Stimulated activated CD4-positive, alpha-beta T cell treated with anti-CD3 and anti-CD28 coated beads, Interleukin-4, amount 100 ng/mL, for 1 hour (primary cell): ENCODE results near the gene BRF1.
A peak's percentile ranks its signal among the peaks of the same experiment; 100 is the strongest.

ENCODE experiments used
- DNase-seq: peaks from one replicate; pipeline ENCODE4 v3.0.0-alpha.2; 2020

Gene BRF1

DNA sequence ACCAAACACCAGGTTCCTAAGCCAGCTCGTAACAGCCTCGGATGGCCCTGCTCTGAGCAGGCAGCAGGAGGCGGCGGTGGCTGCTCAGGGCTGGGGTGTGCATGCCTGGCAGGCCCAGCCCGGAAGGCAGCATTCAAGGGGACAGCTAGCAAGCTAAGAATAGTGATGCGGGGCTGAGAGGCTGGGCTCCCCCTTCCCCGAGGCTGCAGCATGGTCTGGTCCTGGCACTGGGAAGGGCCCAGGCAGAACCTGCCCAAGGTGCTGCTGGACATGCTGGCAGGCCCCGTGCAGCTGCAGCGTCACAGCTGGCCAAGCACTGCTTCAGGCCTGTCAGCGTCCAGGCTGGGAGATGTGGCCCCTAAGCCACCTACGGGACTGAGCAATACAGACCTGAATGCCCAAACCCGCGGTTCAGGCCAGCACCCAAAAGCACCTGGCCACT is 93.3 kb downstream of the BRF1 start:
- no peak for DNase-seq

GRCh38 chr14:105206873-105207272 is 93.9 kb downstream of the BRF1 start:
- no peak for DNase-seq

DNA sequence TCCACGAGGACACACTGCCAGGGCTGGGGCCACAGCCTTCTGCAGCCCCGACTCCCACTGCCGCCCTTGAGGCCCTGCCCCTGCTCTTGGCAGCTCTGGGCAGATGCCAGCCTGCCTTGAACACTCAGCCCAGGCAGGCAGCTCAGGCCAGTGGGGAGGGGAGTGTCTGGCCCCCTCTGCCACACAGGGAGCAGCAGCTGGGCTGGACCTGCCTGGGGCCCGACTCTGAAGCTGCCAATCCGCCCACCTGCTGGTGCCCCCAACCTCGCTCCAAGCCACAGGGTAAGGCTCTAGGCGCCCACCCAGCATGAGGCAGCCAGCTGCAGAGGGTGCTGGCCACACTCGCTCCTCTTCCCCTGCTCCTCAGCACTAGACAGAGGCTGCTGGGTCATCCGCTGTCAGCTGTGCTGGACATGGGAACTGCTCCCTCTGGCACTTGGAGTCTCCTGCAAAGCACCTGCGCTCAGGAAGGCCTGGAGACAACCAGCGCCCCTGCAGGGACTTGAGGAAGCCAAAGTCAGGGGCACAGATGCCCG is 95.1 kb downstream of the BRF1 start:
- DNase-seq = no peak

DNA sequence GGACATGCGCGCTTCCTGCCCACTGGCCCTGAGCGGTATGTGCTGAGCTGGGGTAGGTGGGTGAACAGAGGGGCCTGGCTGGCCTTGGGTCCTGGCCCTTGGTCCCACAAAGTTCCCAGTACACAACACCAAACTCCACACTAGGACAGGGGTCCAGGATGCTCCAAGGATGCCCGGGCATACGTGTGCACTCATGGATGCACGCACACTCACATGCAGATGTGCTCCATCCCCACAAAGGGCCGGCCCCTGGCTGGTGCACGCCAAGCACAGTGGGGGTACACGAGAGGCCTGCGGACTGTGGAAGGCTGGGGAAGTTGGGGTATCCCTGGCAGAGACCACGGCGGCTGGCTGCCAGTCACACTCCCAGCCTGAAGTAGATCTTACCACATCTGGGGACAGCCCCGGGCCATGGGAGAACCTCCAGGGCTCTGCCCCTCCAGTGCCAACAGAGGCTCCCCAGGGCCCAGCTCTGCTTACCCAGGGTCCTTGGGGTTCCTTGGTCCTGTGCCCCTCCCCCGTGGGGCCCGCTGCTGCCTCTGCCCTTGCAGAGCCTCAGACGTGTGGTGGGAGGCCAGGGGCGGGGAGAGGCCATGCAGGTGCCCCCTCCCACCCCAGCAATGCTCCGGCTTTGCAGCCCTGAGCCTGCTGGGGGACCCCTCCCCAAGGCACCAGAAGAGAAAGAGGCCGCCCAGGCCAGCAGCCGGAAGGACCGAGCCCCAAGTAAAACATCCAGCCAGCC is 95.7 kb downstream of the BRF1 start:
- no peak for DNase-seq

- DNase-seq = no peak
Measured at GRCh38 chr14:105204206-105204930, 96.4 kb downstream of the BRF1 start.

GRCh38 chr14:105203701-105204100 is 97.1 kb downstream of the BRF1 start:
- DNase-seq = no peak

GRCh38 chr14:105203057-105203531 is 97.7 kb downstream of the BRF1 start:
- peak; percentile 64 for DNase-seq

GRCh38 chr14:105201925-105202513 is 98.8 kb downstream of the BRF1 start:
- DNase-seq = no peak

- no peak for DNase-seq
Measured at GRCh38 chr14:105201156-105201924, 99.5 kb downstream of the BRF1 start.

DNA sequence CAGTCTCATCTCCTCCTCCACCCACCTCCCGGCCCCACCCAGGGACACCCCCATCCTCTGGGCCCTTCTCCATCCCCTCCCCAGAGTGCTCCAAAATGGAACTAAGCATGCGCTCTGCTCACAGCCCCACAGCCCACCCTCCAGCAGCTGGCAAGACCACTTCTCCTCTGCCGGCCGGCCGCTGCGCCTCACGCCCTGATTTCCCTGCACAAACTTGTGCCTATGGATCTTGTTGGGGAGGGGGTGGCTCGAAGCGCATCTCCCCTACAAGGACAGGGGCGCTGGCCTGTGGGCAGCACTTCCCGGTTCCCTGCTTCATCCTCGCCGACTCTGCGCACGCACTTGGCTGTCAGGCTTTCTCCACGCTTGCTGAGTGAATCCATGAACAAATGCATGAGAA is 100.2 kb downstream of the BRF1 start:
- no peak for DNase-seq

- no peak for DNase-seq
Measured at GRCh38 chr14:105200074-105200473, 100.7 kb downstream of the BRF1 start.

GRCh38 chr14:105199093-105199492 is 101.7 kb downstream of the BRF1 start:
- DNase-seq = no peak

- no peak for DNase-seq
Measured at GRCh38 chr14:105198588-105198987, 102.2 kb downstream of the BRF1 start.

- DNase-seq = no peak
Measured at GRCh38 chr14:105197211-105197641, 103.6 kb downstream of the BRF1 start.

GRCh38 chr14:105196265-105196960 is 104.4 kb downstream of the BRF1 start:
- DNase-seq = no peak

GRCh38 chr14:105195522-105196264 is 105.1 kb downstream of the BRF1 start:
- no peak for DNase-seq

DNA sequence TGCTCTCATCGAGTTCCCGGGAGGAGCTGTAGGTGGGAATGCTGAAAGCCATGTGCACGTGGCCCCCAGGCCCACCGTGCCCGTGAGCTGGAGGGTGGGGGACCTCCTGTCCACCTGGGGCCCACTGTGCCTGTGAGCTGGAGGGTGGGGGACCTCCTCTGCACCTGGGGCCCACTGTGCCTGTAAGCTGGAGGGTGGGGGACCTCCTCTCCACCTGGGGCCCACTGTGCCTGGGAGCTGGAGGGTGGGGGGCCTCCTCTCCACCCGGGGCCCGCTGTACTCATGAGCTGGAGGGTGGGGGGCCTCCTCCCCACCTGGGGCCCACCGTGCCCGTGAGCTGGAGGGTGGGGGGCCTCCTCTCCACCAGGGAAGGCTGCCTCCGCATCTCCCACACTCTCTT is 105.8 kb downstream of the BRF1 start:
- DNase-seq = no peak

DNA sequence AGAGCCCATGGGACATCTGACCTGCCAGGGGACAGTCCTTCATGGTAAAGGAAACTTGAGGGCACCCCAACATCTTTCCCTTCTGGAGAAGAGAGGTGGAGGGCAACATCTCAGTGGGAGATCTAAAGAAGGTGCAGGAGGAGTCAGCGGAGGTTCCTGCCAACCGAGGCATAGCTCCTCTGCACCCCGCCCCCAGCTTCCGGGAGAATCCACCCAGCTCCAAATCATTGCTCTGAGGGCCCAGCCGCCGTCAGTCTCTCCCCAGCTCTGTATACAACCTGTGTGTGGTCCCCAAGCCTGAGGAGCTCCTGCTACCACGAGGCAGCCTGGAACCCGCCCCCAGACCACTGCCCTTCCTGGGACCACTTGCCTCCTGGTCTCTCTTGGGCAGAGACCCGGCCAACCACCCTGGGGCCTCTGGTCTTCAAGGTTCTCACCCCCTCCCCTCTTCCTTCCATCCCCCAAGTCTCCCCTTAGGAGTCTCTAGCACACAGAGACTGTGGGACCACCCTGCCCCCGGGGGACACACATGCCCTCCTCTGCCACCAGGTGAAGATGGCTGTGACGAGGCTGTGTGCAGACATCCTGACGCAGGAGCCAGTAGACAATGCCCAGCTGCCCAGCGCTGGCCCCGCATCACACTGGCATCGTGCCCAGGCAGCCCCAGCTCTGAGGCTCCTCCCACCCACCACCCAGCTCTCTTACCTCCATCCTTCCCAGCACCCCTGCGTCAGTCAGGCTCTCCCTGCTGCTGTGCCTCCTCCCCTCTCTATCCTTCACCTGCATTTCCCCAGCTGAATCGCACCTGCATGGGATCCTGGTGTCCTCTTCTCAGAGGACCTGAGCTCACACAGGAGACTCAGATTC is 106.7 kb downstream of the BRF1 start:
- DNase-seq = peak; percentile 33

DNA sequence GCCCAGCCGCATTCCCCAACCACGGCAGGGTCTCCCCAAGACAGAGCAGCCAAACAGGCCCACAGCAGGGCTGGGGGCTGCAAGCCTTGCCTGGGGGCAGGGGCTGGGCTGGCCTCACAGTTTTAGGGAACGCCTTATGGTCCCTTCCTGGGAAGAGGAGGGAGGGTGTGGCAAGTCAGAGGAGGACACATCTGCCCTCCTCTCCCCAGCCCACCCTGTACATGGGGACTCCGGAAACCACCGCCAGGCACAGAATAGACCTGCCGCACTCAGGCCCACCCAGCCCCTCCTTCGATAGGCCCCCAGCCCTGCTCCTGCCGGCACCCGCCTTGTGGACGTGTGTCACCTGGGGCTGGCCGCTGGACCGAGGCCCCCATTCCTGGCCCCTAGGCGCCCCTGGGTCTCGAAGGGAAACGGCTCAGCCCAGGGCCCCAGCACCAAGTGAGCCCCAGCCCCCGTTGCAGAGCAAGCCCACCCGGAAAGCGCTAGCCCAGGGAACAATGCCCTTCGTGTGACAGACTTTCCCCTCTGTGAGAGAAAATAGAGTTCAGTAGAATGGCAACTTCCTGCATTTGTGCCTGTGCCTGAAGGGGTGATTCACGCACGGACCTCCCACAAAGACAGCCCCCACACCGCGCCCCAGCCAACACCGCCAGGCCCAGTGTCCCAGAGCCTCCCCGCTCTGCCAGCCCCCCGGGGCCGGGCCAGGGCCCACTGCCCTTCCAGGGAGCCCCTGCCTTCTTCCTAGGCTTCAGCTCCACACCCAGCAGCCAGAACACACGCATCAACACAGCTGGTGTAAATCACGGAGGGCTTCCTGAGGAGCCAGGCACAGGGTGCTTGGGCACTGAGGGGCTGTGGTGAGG is 107.7 kb downstream of the BRF1 start:
- DNase-seq = peak; percentile 43
